AG10803 (cell line): ENCODE data around the gene ZNF761.
A peak's percentile ranks its signal among the peaks of the same experiment; 100 is the strongest.
"Not testable (repeated sequence)": the region's sequence is repeated elsewhere in the genome, so short reads cannot be mapped to it uniquely, and the experiment has no call there.

Source experiments
- DNase-seq: peaks from one replicate; pipeline ENCODE4 v3.0.0; 2010; ENCODE audit warnings: low read depth
- H3K4me3 ChIP-seq: 2 replicates; pipeline ENCODE4 v1.5.1; 2011; ENCODE audit warnings: mild to moderate bottlenecking, low read length, control low read depth
- CTCF ChIP-seq: conservative IDR thresholded peaks from 2 replicates; pipeline ENCODE4 v1.5.1; 2011; ENCODE audit warnings: mild to moderate bottlenecking, low read length, control low read depth, inconsistent platforms

ZNF761 gene

GRCh38 chr19:53424968-53425597 lies 6.7 kb upstream of the ZNF761 start:
- peak; percentile 63 for DNase-seq

GRCh38 chr19:53432088-53432661 lies 391 bp downstream of the ZNF761 start:
- no peak for TF ChIP-seq CTCF
- peak; percentile 2 for DNase-seq
- peak overlapping the region; percentile 80 for H3K4me3 ChIP-seq

More at GRCh38 chr19:53424968-53425597, 6.7 kb upstream of the ZNF761 start:
- TF ChIP-seq CTCF, result peak; percentile 82
- H3K4me3 ChIP-seq, result no peak overlapping the region

- not testable (repeated sequence) for H3K4me3 ChIP-seq, DNase-seq
Observed at GRCh38 chr19:53443809-53444208, 12.0 kb downstream of the ZNF761 start.

GRCh38 chr19:53447196-53447595 lies 15.4 kb downstream of the ZNF761 start:
- not testable (repeated sequence) for H3K4me3 ChIP-seq, DNase-seq

GRCh38 chr19:53455828-53456227 lies 24.0 kb downstream of the ZNF761 start:
- TF ChIP-seq CTCF, result no peak
- no peak for DNase-seq
- H3K4me3 ChIP-seq, result no peak overlapping the region

GRCh38 chr19:53460131-53460721 lies 28.4 kb downstream of the ZNF761 start:
- DNase-seq, H3K4me3 ChIP-seq: not testable (repeated sequence)

- no peak for DNase-seq
- no peak overlapping the region for H3K4me3 ChIP-seq
- TF ChIP-seq CTCF, result no peak
Observed at GRCh38 chr19:53461866-53462265, 30.1 kb downstream of the ZNF761 start.

- no peak for DNase-seq
- TF ChIP-seq CTCF, result no peak
- no peak overlapping the region for H3K4me3 ChIP-seq
Observed at GRCh38 chr19:53462861-53463260, 31.1 kb downstream of the ZNF761 start.
